H1 (cell line): Measurements from ENCODE around the gene GPR143. TPM values are rescaled to one million over a fixed set of nuclear protein-coding genes. Genes with fewer than 3 reads are reported as not detected.

ENCODE experiments used
- CTCF ChIA-PET: fragments of 300-600 bp; sonication (Branson Sonifier 250); formaldehyde crosslinking; loops from one replicate; lab custom pipeline; 2021; ENCODE audit not compliant: partially characterized antibody; lab: Charles Lee
- POLR2A ChIA-PET: fragments of 300-600 bp; sonication (Branson Sonifier 250); formaldehyde crosslinking; loops from one replicate; lab custom pipeline; 2021; ENCODE audit warnings: inconsistent platforms; ENCODE audit not compliant: partially characterized antibody; lab: Charles Lee
- DNase-seq, 2 experiments: peaks; one replicate each; pipeline versions ENCODE4 v3.0.0 to v3.0.0-alpha.2; 2010 to 2022; ENCODE audit warnings: low spot score in 2 of 2, low read depth in 1 of 2, mixed read lengths in 1 of 2
- FAIRE-seq: peaks from 2 replicates; lab custom pipeline; 2011; peaks lifted over from hg19 to GRCh38; lab: Jason Lieb, UNC
- H2AFZ ChIP-seq: 2 replicates; pipeline ENCODE4 v1.8.1; 2012; ENCODE audit warnings: low read length, inconsistent platforms
- H2AK5ac ChIP-seq: 2 replicates; pipeline ENCODE4 v1.6.1; 2013; ENCODE audit warnings: low read depth, low read length
- H2BK120ac ChIP-seq: replicated peaks from 2 replicates; pipeline ENCODE3; 2013; ENCODE audit warnings: low read depth, low read length, inconsistent platforms
- H2BK12ac ChIP-seq: 2 replicates; pipeline ENCODE4 v1.6.1; 2013; ENCODE audit warnings: low read depth, low read length
- H2BK15ac ChIP-seq: 2 replicates; pipeline ENCODE4 v1.6.1; 2013; ENCODE audit warnings: low read length
- H2BK20ac ChIP-seq: 2 replicates; pipeline ENCODE4 v1.6.1; 2013; ENCODE audit warnings: low read length
- H2BK5ac ChIP-seq: 2 replicates; pipeline ENCODE4 v1.6.1; 2013; ENCODE audit warnings: low read depth, low read length
- H3K14ac ChIP-seq: 2 replicates; pipeline ENCODE4 v1.6.1; 2013; ENCODE audit warnings: inconsistent platforms; ENCODE audit not compliant: insufficient read length
- H3K18ac ChIP-seq: 2 replicates; pipeline ENCODE4 v1.6.1; 2013; ENCODE audit warnings: low read length; ENCODE audit errors: extremely low read depth
- H3K23ac ChIP-seq: 2 replicates; pipeline ENCODE4 v1.6.1; 2013; ENCODE audit warnings: inconsistent platforms; ENCODE audit not compliant: insufficient read length
- H3K23me2 ChIP-seq: 2 replicates; pipeline ENCODE4 v1.6.1; 2013; ENCODE audit warnings: low read depth, low read length
- H3K27ac ChIP-seq: 2 replicates; pipeline ENCODE4 v1.6.1; 2011; ENCODE audit warnings: low read depth, low read length, inconsistent platforms
- H3K27me3 ChIP-seq, 4 experiments: replicated peaks in 1 of 4; 1 replicate in 1 of 4; 2 replicates in 3 of 4; pipeline versions ENCODE4 v1.6.1 to v1.8.1; 2011 to 2013; ENCODE audit warnings: low read length in 3 of 4, mild to moderate bottlenecking in 3 of 4, inconsistent platforms in 2 of 4, mixed read lengths in 2 of 4, moderate library complexity in 1 of 4; ENCODE audit not compliant: control insufficient read depth in 3 of 4, insufficient read depth in 3 of 4; ENCODE audit errors: extremely low read depth in 1 of 4
- H3K36me3 ChIP-seq, 4 experiments: 2 replicates each; pipeline versions ENCODE4 v1.6.1 to v1.8.1; 2011 to 2013; ENCODE audit warnings: mild to moderate bottlenecking in 4 of 4, low read length in 3 of 4, moderate library complexity in 2 of 4, control low read depth in 1 of 4, inconsistent platforms in 1 of 4; ENCODE audit not compliant: insufficient read depth in 4 of 4, control insufficient read depth in 2 of 4
- H3K4ac ChIP-seq: replicated peaks from 2 replicates; pipeline ENCODE3; 2013; ENCODE audit warnings: low read length, low read depth, mixed read lengths, inconsistent platforms; ENCODE audit not compliant: insufficient read length
- H3K4me1 ChIP-seq, 4 experiments: replicated peaks in 1 of 4; 1 replicate in 1 of 4; 2 replicates in 3 of 4; pipeline versions ENCODE4 v1.6.1 to v1.8.1; 2011 to 2013; ENCODE audit warnings: low read length in 3 of 4, inconsistent platforms in 2 of 4, mixed read lengths in 1 of 4; ENCODE audit not compliant: insufficient read depth in 4 of 4, control insufficient read depth in 3 of 4
- H3K4me2 ChIP-seq, 2 experiments: 2 replicates each; pipeline versions ENCODE4 v1.6.1 to v1.8.1; 2011 to 2013; ENCODE audit warnings: low read depth in 2 of 2, low read length in 2 of 2, control low read depth in 1 of 2, inconsistent platforms in 1 of 2, mild to moderate bottlenecking in 1 of 2; ENCODE audit not compliant: insufficient read depth in 1 of 2
- H3K4me3 ChIP-seq, 4 experiments: fragments of 200-600, 300-600 bp in 1 of 4; sonication (generic), shearing (Covaris generic), sonication (Bioruptor Twin) in 1 of 4; 2 replicates each; pipeline versions ENCODE4 v1.5.1 to v1.8.1; 2011 to 2016; ENCODE audit warnings: low read length in 4 of 4, low read depth in 3 of 4, control low read depth in 2 of 4, inconsistent platforms in 2 of 4, mild to moderate bottlenecking in 2 of 4, mixed read lengths in 1 of 4, moderate library complexity in 1 of 4; ENCODE audit not compliant: insufficient read depth in 2 of 4; ENCODE audit errors: extremely low read depth in 1 of 4
- H3K56ac ChIP-seq: replicated peaks from 2 replicates; pipeline ENCODE3; 2013; ENCODE audit warnings: low read depth, mild to moderate bottlenecking, mixed read lengths, low read length, inconsistent platforms; ENCODE audit not compliant: insufficient read length
- H3K79me1 ChIP-seq: 2 replicates; pipeline ENCODE4 v1.6.1; 2013; ENCODE audit warnings: low read depth, low read length, control low read depth
- H3K79me2 ChIP-seq, 2 experiments: 2 replicates each; pipeline versions ENCODE4 v1.6.1 to v1.8.1; 2012 to 2013; ENCODE audit warnings: low read length in 2 of 2, mild to moderate bottlenecking in 2 of 2, inconsistent platforms in 1 of 2; ENCODE audit not compliant: insufficient read depth in 2 of 2, control insufficient read depth in 1 of 2
- H3K9ac ChIP-seq, 4 experiments: replicated peaks in 1 of 4; 1 replicate in 1 of 4; 2 replicates in 3 of 4; pipeline versions ENCODE4 v1.6.1 to v1.8.1; 2011 to 2013; ENCODE audit warnings: low read depth in 3 of 4, low read length in 3 of 4, control low read depth in 2 of 4, mild to moderate bottlenecking in 2 of 4, moderate library complexity in 2 of 4, inconsistent platforms in 1 of 4; ENCODE audit errors: extremely low read depth in 1 of 4
- H3K9me3 ChIP-seq, 2 experiments: 2 replicates each; pipeline versions ENCODE4 v1.6.1 to v1.8.1; 2012 to 2013; ENCODE audit warnings: mild to moderate bottlenecking in 2 of 2, moderate library complexity in 2 of 2, control low read depth in 1 of 2, inconsistent platforms in 1 of 2, low read depth in 1 of 2, low read length in 1 of 2, mixed read lengths in 1 of 2; ENCODE audit not compliant: insufficient read depth in 2 of 2
- H4K20me1 ChIP-seq, 2 experiments: replicated peaks in 1 of 2; 2 replicates each; pipeline versions ENCODE3 to v1.8.1; 2011 to 2013; ENCODE audit warnings: inconsistent platforms in 2 of 2, low read length in 2 of 2, mild to moderate bottlenecking in 1 of 2; ENCODE audit not compliant: insufficient read depth in 2 of 2, control insufficient read depth in 1 of 2
- H4K5ac ChIP-seq: 2 replicates; pipeline ENCODE4 v1.6.1; 2013; ENCODE audit warnings: low read length, low read depth, mixed read lengths, inconsistent platforms; ENCODE audit not compliant: insufficient read length
- H4K8ac ChIP-seq: 2 replicates; pipeline ENCODE4 v1.8.0; 2013; ENCODE audit warnings: mild to moderate bottlenecking, moderate library complexity, low read length, inconsistent platforms; ENCODE audit not compliant: insufficient read depth; ENCODE audit errors: extremely low read depth
- H4K91ac ChIP-seq: replicated peaks from 2 replicates; pipeline ENCODE3; 2013; ENCODE audit warnings: low read length, mixed read lengths, inconsistent platforms; ENCODE audit not compliant: insufficient read length
- CHD2 ChIP-seq: IDR thresholded peaks from 2 replicates; pipeline ENCODE4 v1.6.1; 2012; ENCODE audit warnings: low read length, improper control_type of control experiment
- YY1 ChIP-seq: IDR thresholded peaks from 2 replicates; pipeline ENCODE4 v1.6.1; 2011; ENCODE audit warnings: low read depth, mild to moderate bottlenecking, low read length
- ZNF274 ChIP-seq: IDR thresholded peaks from 2 replicates; pipeline ENCODE4 v1.7.0; 2012; ENCODE audit warnings: low read length, borderline replicate concordance; ENCODE audit errors: extremely low read depth
- WGBS, 2 experiments: shearing (Covaris generic) in 1 of 2; methylation state at CpG; one replicate each; pipeline versions ENCODE4 v1.1.6 to v1.1.7; 2013 to 2015; ENCODE audit warnings: low lambda C conversion rate in 2 of 2, mixed read lengths in 2 of 2, inconsistent platforms in 1 of 2, low coverage in 1 of 2, missing lambda C conversion rate in 1 of 2; ENCODE audit not compliant: insufficient replicate concordance in 2 of 2, insufficient coverage in 1 of 2, insufficient read length in 1 of 2; ENCODE audit errors: extremely low coverage in 1 of 2, missing lambda C conversion rate in 1 of 2; 5-methylcytosine and 5-hydroxymethylcytosine counted together
- polyA plus RNA-seq, 7 experiments: library from polyadenylated mRNA; depleted of rRNA in 3 of 7; stranded (reverse) in 5 of 7; unstranded in 2 of 7; fragments of >200 nt in 5 of 7; fragments of 200-250 nt in 2 of 7; gene quantifications; 1 replicate in 5 of 7; 2 replicates in 1 of 7; 4 replicates in 1 of 7; pipeline versions ENCODE4 v1.2.1 to v1.2.3, GENCODE V29; 2011 to 2013; ENCODE audit warnings: missing spikeins in 2 of 7, mixed read lengths in 2 of 7
- total RNA-seq: library from RNA; stranded (reverse); fragmentation: NEBNext Ultra II Directional; extraction: Animal tissue kit (Norgen Biotek cat#: 25700); gene quantifications from 2 replicates; pipeline ENCODE4 v1.2.1, GENCODE V29; 2021
- TF ChIP-seq, protein P1 (sequence below): IDR thresholded peaks from 2 replicates; pipeline ENCODE4 v1.6.1; 2012; ENCODE audit warnings: inconsistent platforms

GPR143 gene
- total and polyA plus RNA-seq, 2 of the 8 experiments (the other 6 are each of a cell fraction or from before 2014, with no cell fraction given): 18.5 to 30.7 TPM

DNA sequence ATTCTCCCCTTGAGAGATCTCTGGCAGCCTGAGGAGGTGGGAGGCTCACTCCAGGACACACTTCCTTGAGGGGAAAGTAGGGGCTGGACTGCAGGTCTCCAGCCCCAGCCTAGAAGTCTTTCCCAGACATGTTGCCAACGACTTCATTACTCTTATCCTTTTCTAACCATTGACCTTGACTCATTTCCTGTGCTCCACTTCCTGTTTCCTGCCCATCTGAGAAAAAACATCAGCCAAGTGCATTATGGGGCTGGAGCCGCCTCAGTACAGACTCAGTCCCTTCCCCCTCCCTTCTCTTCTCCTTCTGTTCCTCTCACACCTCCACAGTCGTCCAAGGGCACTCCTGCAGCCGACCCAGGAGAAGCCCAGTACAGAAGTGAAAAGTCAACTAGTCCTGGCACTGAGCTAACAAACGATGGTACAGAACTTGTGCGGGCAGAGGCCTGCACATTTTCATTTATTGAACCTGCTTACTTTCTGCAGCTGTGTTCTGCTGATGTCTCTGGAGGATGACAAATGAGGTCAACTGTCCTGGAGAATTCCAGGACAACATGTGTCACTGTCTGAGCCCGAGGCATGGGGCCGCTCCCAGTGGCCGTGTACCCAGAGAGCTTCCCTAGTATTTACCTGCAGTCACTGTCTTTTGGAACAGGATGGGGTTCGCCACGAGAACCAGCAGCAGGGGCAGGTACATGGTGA is 20.1 kb downstream of the GPR143 start:
- Histone ChIP-seq H2BK120ac (no peak overlapping the region), H2AFZ (no peak overlapping the region), H3K23ac (no peak overlapping the region), H2BK20ac (no peak overlapping the region), H3K4me1 (peaks cover 0 to 3% (median 0%) of the 10 kb centered on the region in 4 experiments; a peak in 3 of 7 replicates), H3K4me2 (no peak overlapping the region), H4K91ac (no peak overlapping the region), H3K23me2 (no peaks in the 10 kb centered on the region), H2BK12ac (no peak overlapping the region), H3K4ac (no peak overlapping the region), H2BK5ac (no peak overlapping the region), H3K36me3 (peaks cover 0 to 4% (median 2%) of the 10 kb centered on the region in 4 experiments; a peak in 3 of 8 replicates), H3K27me3 (no peaks in the 10 kb centered on the region), H3K14ac (no peak overlapping the region), H4K20me1 (no peaks in the 10 kb centered on the region), H4K5ac (no peak overlapping the region), H3K79me1 (no peaks in the 10 kb centered on the region), H3K79me2 (no peaks in the 10 kb centered on the region), H3K4me3 (no peak overlapping the region), H4K8ac (no peak overlapping the region), H3K9me3 (no peaks in the 10 kb centered on the region), H3K56ac (no peak overlapping the region), H3K27ac (no peak overlapping the region), H3K9ac (no peak overlapping the region), H2BK15ac (no peak overlapping the region), H3K18ac (no peak overlapping the region), H2AK5ac (no peak overlapping the region)
- DNase-seq: no peak
- POLR2A ChIA-PET: no interaction called here
- FAIRE-seq: no peak
- CTCF ChIA-PET: interaction anchor here (0.9 kb wide), 1 partner anchor 9 kb away, joined by 4 read pairs; no protein-coding TSS in a partner anchor
- TF ChIP-seq YY1 (no peak), ZNF274 (no peak), CHD2 (no peak)
- TF ChIP-seq, protein P1, sequence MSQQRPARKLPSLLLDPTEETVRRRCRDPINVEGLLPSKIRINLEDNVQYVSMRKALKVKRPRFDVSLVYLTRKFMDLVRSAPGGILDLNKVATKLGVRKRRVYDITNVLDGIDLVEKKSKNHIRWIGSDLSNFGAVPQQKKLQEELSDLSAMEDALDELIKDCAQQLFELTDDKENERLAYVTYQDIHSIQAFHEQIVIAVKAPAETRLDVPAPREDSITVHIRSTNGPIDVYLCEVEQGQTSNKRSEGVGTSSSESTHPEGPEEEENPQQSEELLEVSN: no peak
- WGBS, 2 experiments: 92% methylated on average over 6 of the region's 11 CpGs; no CpG with 5 or more reads in 1 of the 2 experiments
